Measurements from ENCODE around the gene PPP1R26. TPM values are rescaled to one million over a fixed set of nuclear protein-coding genes. Genes with fewer than 3 reads are reported as not detected.
"Not testable (repeated sequence)": the region's sequence is repeated elsewhere in the genome, so short reads cannot be mapped to it uniquely, and the experiment has no call there.

Gene PPP1R26
- total RNA-seq, 1 experiment from 2014 or later, result 0.22 TPM

DNA sequence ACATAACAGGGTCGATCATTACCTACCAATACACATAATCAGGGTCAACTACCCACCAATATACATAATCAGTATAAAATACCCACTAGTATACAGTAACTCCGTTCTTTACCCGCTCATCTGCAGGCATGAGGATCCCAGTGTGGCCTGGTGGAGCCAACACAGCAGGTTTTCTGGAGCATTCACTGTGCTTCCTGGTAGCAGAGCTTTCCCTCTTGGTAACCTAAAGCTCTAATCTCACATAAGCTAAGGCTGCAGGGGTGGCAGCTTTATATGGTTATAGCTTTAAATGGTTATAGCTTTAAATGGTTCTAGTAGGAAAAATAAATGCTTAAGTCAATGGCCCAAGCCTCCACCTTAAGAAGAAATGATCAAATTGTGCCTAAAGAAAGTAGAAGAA is 53.5 kb downstream of the PPP1R26 start:
- Histone ChIP-seq H3K4me2 (ENCODE audit: low read depth, low read length, poor library complexity, severe bottlenecking) (no peak overlapping the region), H3K9me2 (replicated peaks; ENCODE audit: insufficient read depth, low read length) (no peaks in the 10 kb centered on the region), H3K9me3 (ENCODE audit: low read length) (no peaks in the 10 kb centered on the region), H3K9ac (ENCODE audit: low read length) (no peak overlapping the region), H3K36me3 (ENCODE audit: insufficient read depth, low read length) (no peaks in the 10 kb centered on the region), H2AFZ (ENCODE audit: low read length) (no peak overlapping the region), H3K27me3 (ENCODE audit: low read length) (no peaks in the 10 kb centered on the region), H4K20me1 (ENCODE audit: insufficient read depth, low read depth, low read length) (no peaks in the 10 kb centered on the region), H3K4me1 (ENCODE audit: low read length) (peaks cover 3% of the 10 kb centered on the region), H3K79me2 (ENCODE audit: low read length) (no peaks in the 10 kb centered on the region), H3K4me3 (ENCODE audit: low read length) (no peak overlapping the region), H3K27ac (ENCODE audit: low read length) (no peak overlapping the region)
- DNase-seq, result no peak

DNA sequence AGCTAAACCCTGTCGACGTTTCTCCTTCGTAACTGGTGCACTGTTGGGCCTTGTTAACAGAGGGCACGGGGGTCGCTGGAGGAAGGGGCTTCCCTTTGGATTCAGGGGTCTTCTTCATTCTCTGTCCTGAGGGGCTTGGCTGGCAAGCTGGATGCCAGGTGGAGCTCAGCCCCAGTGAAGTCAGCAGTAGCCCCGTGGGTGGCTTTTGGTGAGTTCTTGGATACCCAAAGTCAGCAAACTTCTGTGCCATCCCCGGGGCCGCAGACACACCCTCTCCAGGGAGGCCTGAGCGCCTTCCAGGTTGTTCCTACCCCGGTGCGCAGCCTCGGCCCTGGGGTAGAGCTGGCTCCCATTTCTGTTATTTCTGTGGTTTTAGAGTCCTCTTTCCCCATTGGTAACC is 54.1 kb downstream of the PPP1R26 start:
- Histone ChIP-seq H2AFZ (ENCODE audit: low read length) (no peak overlapping the region), H3K9ac (ENCODE audit: low read length) (no peak overlapping the region), H3K4me2 (ENCODE audit: low read depth, low read length, poor library complexity, severe bottlenecking) (no peak overlapping the region), H3K9me3 (ENCODE audit: low read length) (no peaks in the 10 kb centered on the region), H3K79me2 (ENCODE audit: low read length) (no peaks in the 10 kb centered on the region), H3K4me1 (ENCODE audit: low read length) (peaks cover 3% of the 10 kb centered on the region), H3K27ac (ENCODE audit: low read length) (no peak overlapping the region), H4K20me1 (ENCODE audit: insufficient read depth, low read depth, low read length) (no peaks in the 10 kb centered on the region), H3K27me3 (ENCODE audit: low read length) (no peaks in the 10 kb centered on the region), H3K36me3 (ENCODE audit: insufficient read depth, low read length) (no peaks in the 10 kb centered on the region), H3K9me2 (replicated peaks; ENCODE audit: insufficient read depth, low read length) (no peaks in the 10 kb centered on the region), H3K4me3 (ENCODE audit: low read length) (no peak overlapping the region)
- DNase-seq, result no peak

DNA sequence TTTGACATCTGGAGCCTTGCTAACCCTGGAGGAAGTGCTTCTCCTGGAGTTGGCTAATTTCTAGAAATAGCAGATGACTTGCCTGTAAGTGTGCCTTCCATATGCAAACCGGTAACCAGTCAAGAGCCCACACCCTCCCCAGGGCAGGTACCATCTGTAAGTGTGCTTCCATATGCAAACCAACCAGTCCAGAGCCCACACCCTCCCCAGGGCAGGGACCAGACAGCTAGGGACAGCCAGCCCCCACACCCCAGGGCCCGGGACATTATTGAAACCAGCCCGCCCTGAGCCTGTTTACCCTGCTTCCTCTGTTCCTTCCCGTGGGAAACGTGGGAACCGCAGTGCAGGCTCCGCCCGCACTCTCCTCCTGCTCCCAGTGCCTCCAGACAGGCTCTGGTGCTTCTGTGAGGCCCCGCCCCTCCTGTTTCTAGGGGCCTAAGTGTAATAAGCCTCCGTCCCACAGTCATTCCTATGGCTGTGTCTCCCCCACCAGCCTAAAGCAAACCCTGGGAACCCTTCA is 54.7 kb downstream of the PPP1R26 start:
- H3K4me3 ChIP-seq (ENCODE audit: low read length); H2AFZ ChIP-seq (ENCODE audit: low read length); H3K4me1 ChIP-seq (ENCODE audit: low read length); H3K27ac ChIP-seq (ENCODE audit: low read length); H3K9ac ChIP-seq (ENCODE audit: low read length); H3K9me2 ChIP-seq (replicated peaks; ENCODE audit: insufficient read depth, low read length); DNase-seq; H3K79me2 ChIP-seq (ENCODE audit: low read length); H3K36me3 ChIP-seq (ENCODE audit: insufficient read depth, low read length); H3K4me2 ChIP-seq (ENCODE audit: low read depth, low read length, poor library complexity, severe bottlenecking); H3K27me3 ChIP-seq (ENCODE audit: low read length); H3K9me3 ChIP-seq (ENCODE audit: low read length); H4K20me1 ChIP-seq (ENCODE audit: insufficient read depth, low read depth, low read length): not testable (repeated sequence)

DNA sequence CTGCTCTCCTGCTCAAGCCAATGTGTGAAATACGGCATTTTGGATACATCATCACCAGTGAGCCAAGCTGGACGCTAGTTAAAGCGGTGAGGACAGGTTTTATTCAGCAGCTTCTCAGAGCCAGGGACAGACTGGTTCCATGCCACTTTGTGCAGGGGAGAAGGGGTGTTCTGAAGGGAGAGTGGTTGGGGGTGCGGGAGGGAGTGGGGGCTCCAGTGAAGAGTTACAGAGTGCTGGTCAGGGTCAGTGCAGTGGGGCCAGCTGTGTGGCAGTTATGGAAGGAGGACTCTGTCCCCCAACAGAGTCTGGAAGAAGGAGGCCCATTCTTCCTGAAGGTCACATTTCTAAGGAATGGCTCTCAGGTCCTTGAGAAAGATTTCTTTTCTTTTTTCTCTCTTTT is 55.2 kb downstream of the PPP1R26 start:
- H3K36me3 ChIP-seq (ENCODE audit: insufficient read depth, low read length); H3K4me3 ChIP-seq (ENCODE audit: low read length); DNase-seq; H4K20me1 ChIP-seq (ENCODE audit: insufficient read depth, low read depth, low read length); H2AFZ ChIP-seq (ENCODE audit: low read length); H3K79me2 ChIP-seq (ENCODE audit: low read length); H3K27me3 ChIP-seq (ENCODE audit: low read length); H3K27ac ChIP-seq (ENCODE audit: low read length); H3K9ac ChIP-seq (ENCODE audit: low read length); H3K9me2 ChIP-seq (replicated peaks; ENCODE audit: insufficient read depth, low read length); H3K4me1 ChIP-seq (ENCODE audit: low read length); H3K9me3 ChIP-seq (ENCODE audit: low read length); H3K4me2 ChIP-seq (ENCODE audit: low read depth, low read length, poor library complexity, severe bottlenecking): not testable (repeated sequence)

DNA sequence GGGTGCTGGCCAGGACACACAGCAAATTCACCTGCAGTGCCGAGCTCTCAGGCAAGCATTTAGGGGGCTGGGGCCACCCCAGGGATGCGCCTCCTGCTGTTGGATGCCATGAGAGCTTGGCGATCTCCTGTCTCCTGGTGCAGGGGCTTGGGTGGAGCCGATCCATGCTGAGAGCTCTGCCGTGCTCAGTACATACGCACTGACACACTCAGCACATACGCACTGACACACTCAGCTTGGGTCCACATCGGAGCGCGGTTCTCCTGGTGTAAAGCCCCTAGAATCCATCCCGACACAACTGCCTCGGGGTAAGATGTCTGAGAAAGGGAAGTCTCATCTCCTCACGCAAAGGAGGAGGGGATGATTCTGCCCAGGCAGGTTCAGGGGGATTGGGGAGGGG is 56.0 kb downstream of the PPP1R26 start:
- not testable (repeated sequence) for H3K4me3 ChIP-seq (ENCODE audit: low read length); H3K9me3 ChIP-seq (ENCODE audit: low read length); H4K20me1 ChIP-seq (ENCODE audit: insufficient read depth, low read depth, low read length); H3K36me3 ChIP-seq (ENCODE audit: insufficient read depth, low read length); DNase-seq; H3K9me2 ChIP-seq (replicated peaks; ENCODE audit: insufficient read depth, low read length); H3K9ac ChIP-seq (ENCODE audit: low read length); H3K4me1 ChIP-seq (ENCODE audit: low read length); H3K27me3 ChIP-seq (ENCODE audit: low read length); H3K27ac ChIP-seq (ENCODE audit: low read length); H3K4me2 ChIP-seq (ENCODE audit: low read depth, low read length, poor library complexity, severe bottlenecking); H3K79me2 ChIP-seq (ENCODE audit: low read length); H2AFZ ChIP-seq (ENCODE audit: low read length)

DNA sequence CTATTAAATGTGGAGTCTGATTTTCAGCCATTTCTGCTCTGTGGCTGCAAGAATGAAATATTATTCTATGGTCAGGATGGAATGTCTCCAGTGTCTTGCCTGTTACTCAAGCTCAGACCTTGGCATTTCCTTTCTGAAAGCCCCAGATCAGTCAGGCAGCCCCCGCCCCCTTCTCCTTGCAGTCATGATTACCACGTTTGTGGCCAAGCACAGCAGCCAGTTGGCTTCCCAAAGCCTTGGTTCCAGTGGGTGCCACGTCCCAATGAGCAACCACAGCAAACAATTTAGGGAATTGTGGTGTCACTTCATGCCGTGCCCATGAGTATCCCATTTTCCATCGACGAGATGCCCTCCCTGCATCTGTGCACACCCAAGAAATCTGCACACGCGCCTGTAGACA is 56.6 kb downstream of the PPP1R26 start:
- Histone ChIP-seq H4K20me1 (ENCODE audit: insufficient read depth, low read depth, low read length) (no peaks in the 10 kb centered on the region), H3K79me2 (ENCODE audit: low read length) (no peaks in the 10 kb centered on the region), H3K9me2 (replicated peaks; ENCODE audit: insufficient read depth, low read length) (no peaks in the 10 kb centered on the region), H3K9ac (ENCODE audit: low read length) (no peak overlapping the region), H3K27me3 (ENCODE audit: low read length) (no peaks in the 10 kb centered on the region), H2AFZ (ENCODE audit: low read length) (no peak overlapping the region), H3K36me3 (ENCODE audit: insufficient read depth, low read length) (no peaks in the 10 kb centered on the region), H3K4me2 (ENCODE audit: low read depth, low read length, poor library complexity, severe bottlenecking) (no peak overlapping the region), H3K4me1 (ENCODE audit: low read length) (peaks cover 3% of the 10 kb centered on the region), H3K4me3 (ENCODE audit: low read length) (no peak overlapping the region), H3K9me3 (ENCODE audit: low read length) (no peaks in the 10 kb centered on the region), H3K27ac (ENCODE audit: low read length) (no peak overlapping the region)
- no peak for DNase-seq

Other genes with a start within 250 kb of the PPP1R26 start
- gene MRPS2, start 20.9 kb downstream of the PPP1R26 start, total RNA-seq (2014; rRNA removed; shearing (Covaris generic); ENCODE audit: low replicate concordance), result 47.9 and 51.9 TPM in 2 replicates
- gene LCN1, start 41.7 kb downstream of the PPP1R26 start, total RNA-seq (2014; rRNA removed; shearing (Covaris generic); ENCODE audit: low replicate concordance), result not detected in 2 replicates
- gene OBP2A, start 66.3 kb downstream of the PPP1R26 start, total RNA-seq (2014; rRNA removed; shearing (Covaris generic); ENCODE audit: low replicate concordance), result not detected in 2 replicates
- gene PAEP, start 82.0 kb downstream of the PPP1R26 start, total RNA-seq (2014; rRNA removed; shearing (Covaris generic); ENCODE audit: low replicate concordance), result not detected in 2 replicates
- gene GLT6D1, start 159.8 kb downstream of the PPP1R26 start, total RNA-seq (2014; rRNA removed; shearing (Covaris generic); ENCODE audit: low replicate concordance), result not detected in 2 replicates
- not detected in 2 replicates for gene LCN9, start 183.5 kb downstream of the PPP1R26 start, total RNA-seq (2014; rRNA removed; shearing (Covaris generic); ENCODE audit: low replicate concordance)
- gene SOHLH1, start 219.7 kb downstream of the PPP1R26 start, total RNA-seq (2014; rRNA removed; shearing (Covaris generic); ENCODE audit: low replicate concordance), result not detected in 2 replicates
- gene KCNT1, start 222.4 kb downstream of the PPP1R26 start, total RNA-seq (2014; rRNA removed; shearing (Covaris generic); ENCODE audit: low replicate concordance), result not detected in 2 replicates